ENCODE data around the gene RPUSD4. TPM values are rescaled to one million over a fixed set of nuclear protein-coding genes. Genes with fewer than 3 reads are reported as not detected.

The RPUSD4 gene
- total RNA-seq, 1 donor from 2014 or later, result 21.6 TPM

DNA sequence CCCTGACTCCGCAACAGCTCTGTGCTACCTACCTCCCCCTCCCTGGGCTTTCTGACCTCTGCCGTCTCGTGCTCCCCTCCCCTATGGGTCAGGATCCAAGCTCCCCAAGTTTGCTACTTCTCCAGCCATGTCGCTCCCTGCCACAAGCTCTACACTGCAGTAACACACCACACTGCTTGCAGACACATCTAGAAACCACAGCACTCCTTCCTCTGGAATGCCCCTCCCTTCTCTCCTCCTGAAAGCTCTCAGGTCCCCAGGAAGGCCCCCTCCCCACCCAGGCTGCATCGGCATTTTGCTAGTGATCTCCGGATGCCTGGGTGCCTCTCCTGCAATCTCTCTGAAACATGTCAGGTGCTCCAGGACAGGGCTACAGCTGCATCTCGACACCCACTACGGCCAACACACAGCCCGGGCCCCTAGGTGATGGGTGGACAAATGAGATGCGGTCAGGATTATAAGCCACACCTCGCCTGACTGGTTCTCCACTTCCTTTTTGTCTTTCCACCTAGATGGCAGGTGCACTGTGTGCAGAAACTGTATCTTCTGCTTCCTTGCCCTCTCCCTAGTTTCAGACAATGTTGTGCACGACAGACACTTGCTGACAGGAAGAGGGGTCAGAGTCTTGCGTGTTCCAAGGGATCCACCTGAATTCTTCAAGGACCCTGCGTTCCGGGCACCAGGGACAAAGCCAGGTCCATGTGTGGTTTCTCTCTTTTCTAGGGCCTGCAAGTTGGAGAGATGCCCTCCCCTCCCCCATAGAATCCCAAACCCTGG is 22.9 kb downstream of the RPUSD4 start:
- DNase-seq (ENCODE audit: extremely low spot score in 2 of 2), result no peak
- intact Hi-C loops (cut with DNase I), result no loop called here
- no peaks in the 10 kb centered on the region for H3K27me3 ChIP-seq
- no peak overlapping the region for H3K27ac ChIP-seq
- TF ChIP-seq, protein P1, sequence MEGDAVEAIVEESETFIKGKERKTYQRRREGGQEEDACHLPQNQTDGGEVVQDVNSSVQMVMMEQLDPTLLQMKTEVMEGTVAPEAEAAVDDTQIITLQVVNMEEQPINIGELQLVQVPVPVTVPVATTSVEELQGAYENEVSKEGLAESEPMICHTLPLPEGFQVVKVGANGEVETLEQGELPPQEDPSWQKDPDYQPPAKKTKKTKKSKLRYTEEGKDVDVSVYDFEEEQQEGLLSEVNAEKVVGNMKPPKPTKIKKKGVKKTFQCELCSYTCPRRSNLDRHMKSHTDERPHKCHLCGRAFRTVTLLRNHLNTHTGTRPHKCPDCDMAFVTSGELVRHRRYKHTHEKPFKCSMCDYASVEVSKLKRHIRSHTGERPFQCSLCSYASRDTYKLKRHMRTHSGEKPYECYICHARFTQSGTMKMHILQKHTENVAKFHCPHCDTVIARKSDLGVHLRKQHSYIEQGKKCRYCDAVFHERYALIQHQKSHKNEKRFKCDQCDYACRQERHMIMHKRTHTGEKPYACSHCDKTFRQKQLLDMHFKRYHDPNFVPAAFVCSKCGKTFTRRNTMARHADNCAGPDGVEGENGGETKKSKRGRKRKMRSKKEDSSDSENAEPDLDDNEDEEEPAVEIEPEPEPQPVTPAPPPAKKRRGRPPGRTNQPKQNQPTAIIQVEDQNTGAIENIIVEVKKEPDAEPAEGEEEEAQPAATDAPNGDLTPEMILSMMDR (IDR thresholded peaks at IDR 0.05), result no peak
- TF ChIP-seq POLR2AphosphoS5 (IDR thresholded peaks at IDR 0.05; ENCODE audit: insufficient read depth in 1 of 2, low read depth in 1 of 2) (no peak), POLR2A (IDR thresholded peaks at IDR 0.05) (no peak)
- H3K9me3 ChIP-seq, result no peaks in the 10 kb centered on the region
- no peak overlapping the region for H3K4me3 ChIP-seq
- no peaks in the 10 kb centered on the region for H3K4me1 ChIP-seq
- peaks cover 0 to 4% of the 10 kb centered on the region in 2 donors for H3K36me3 ChIP-seq

DNA sequence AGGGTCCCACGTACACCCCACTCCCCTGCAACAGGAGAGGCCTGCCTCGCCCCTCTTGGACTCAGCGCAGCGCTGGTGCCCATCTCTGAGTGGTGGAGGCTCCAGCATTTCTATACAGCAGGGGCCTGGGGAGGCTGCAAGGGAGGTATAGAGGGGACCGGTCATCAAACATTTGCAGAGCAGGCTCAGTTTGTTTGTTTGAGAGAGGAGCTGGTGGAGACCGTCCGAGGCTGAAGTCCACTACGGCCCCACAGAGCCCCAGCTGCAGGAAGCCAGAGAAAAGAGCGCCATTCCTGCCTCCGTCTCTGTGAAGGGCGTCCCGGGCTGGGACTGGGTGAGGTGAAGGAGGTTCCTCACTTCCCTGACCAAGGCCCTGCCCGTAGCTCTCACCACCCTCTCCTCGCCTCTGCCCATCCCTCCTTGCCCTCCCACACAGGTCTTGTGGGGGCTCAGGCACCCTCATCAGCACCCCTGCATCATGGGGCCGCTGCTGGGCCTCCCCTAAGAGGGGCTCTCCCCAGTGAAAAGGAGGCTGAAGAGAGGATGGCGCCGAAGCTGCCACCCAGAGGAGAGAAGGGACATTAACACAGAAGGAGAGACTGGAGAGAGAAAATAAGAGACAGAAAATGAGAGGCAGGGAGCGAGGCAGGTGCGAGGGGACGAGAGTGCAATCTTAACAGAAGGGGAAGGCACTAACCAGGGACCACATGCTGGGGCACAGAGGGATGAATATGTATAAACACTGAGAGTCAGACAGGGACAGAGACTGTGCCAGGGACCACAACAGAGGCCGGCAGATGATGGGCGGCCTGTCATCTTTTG is 24.5 kb downstream of the RPUSD4 start:
- no peaks in the 10 kb centered on the region for H3K4me1 ChIP-seq
- no peaks in the 10 kb centered on the region for H3K27me3 ChIP-seq
- intact Hi-C loops (cut with DNase I), result loop anchor here (1.0 kb wide), 1 partner anchor 20 kb away; no protein-coding TSS in a partner anchor
- H3K36me3 ChIP-seq, result no peaks in the 10 kb centered on the region
- no peak for TF ChIP-seq POLR2AphosphoS5 (IDR thresholded peaks at IDR 0.05; ENCODE audit: insufficient read depth in 1 of 2, low read depth in 1 of 2)
- no peak for TF ChIP-seq POLR2A (IDR thresholded peaks at IDR 0.05)
- no peak overlapping the region for H3K27ac ChIP-seq
- H3K9me3 ChIP-seq, result no peaks in the 10 kb centered on the region
- DNase-seq (ENCODE audit: extremely low spot score in 2 of 2), result no peak
- no peak overlapping the region for H3K4me3 ChIP-seq

DNA sequence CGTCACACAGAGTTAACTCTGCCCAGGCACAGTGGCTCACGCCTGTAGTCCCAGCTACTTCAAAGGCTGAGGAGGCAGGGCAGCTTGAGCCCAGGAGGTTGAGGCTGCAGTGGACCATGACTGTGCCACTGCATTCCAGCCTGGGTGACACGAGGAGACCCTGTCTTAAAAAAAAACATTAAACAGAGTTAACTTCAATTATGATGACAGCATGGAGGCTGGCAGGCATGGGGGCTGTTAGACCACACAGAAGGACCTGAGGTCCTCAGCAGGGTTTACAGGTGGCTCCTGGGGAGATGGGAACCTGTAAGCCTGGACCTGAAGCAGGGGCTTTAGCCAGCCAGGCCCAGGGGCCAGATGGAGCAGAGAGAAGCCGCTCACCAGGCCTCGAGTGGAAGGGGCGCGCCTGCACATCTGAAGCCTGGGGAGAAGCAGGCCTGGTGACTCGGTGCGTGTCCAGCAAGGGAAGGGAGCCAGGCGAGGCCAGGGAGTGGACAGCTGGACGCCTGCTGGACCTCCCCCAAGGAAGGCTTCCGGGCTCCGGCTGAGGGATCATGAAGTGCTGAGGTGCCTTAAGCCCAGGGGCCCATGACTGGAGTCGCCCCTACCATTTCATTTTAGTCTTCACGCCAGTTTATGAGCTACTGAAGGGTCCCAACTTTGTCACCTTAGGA is 25.3 kb downstream of the RPUSD4 start:
- Histone ChIP-seq H3K27ac (no peak overlapping the region), H3K36me3 (no peaks in the 10 kb centered on the region), H3K9me3 (no peaks in the 10 kb centered on the region), H3K27me3 (no peaks in the 10 kb centered on the region), H3K4me3 (no peak overlapping the region), H3K4me1 (no peaks in the 10 kb centered on the region)
- TF ChIP-seq POLR2AphosphoS5 (IDR thresholded peaks at IDR 0.05; ENCODE audit: insufficient read depth in 1 of 2, low read depth in 1 of 2), result no peak
- TF ChIP-seq, protein P1 (IDR thresholded peaks at IDR 0.05), result no peak
- no peak for TF ChIP-seq POLR2A (IDR thresholded peaks at IDR 0.05)
- no peak for DNase-seq (ENCODE audit: extremely low spot score in 2 of 2)
- intact Hi-C loops (cut with DNase I), result loop anchor here (1.0 kb wide), 1 partner anchor 21 kb away; no protein-coding TSS in a partner anchor

DNA sequence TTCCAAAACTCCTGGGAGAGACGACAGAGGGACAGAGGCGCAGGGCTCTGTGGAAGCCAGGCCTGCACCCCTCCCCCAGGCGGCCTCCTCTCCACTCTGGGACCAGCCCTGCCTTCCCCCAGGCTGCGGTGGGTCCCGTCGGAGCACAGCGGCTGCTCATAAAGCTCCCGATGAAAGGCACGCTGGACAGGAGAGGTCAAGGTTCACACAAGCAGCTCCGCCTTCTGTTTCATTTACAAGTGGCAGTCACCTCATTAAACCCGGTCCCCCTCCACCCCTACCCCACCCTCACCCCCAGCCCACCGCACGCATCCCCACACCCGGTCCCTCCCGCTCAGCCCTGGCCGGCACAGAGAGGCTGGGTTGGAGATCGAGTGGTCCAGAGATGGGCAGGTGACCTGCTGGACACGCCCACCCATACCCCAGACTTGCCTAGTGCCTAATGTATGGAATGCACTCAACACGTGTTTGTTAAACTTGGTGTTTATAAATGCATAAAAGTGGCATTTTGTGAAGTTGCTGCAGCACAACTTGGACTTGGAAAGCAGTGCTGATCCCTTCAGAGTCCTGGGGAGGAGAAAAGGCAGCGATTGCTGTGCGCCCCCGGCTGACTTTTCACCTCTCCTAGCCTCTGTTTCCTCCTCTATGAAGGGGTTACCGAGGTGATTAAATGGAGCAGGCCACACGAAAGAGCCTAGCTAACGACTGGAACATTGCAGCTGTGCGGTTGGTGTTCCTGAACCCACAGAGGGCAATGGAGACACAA is 26.0 kb downstream of the RPUSD4 start:
- no peak for DNase-seq (ENCODE audit: extremely low spot score in 2 of 2)
- TF ChIP-seq, protein P1 (IDR thresholded peaks at IDR 0.05), result no peak
- TF ChIP-seq POLR2A (IDR thresholded peaks at IDR 0.05), result no peak
- TF ChIP-seq POLR2AphosphoS5 (IDR thresholded peaks at IDR 0.05; ENCODE audit: insufficient read depth in 1 of 2, low read depth in 1 of 2), result no peak
- intact Hi-C loops (cut with DNase I), result loop anchor here (1.0 kb wide), 1 partner anchor 22 kb away; no protein-coding TSS in a partner anchor

More for the DNA sequence above, 26.0 kb downstream of the RPUSD4 start:
- Histone ChIP-seq H3K36me3 (no peaks in the 10 kb centered on the region), H3K27me3 (no peaks in the 10 kb centered on the region), H3K27ac (no peak overlapping the region), H3K4me3 (no peak overlapping the region), H3K9me3 (no peaks in the 10 kb centered on the region), H3K4me1 (no peaks in the 10 kb centered on the region)

Data from vagina (tissue), 2 donors.